A673 (cell line): ENCODE results near the gene MGAT5B. TPM values are rescaled to one million over a fixed set of nuclear protein-coding genes. Genes with fewer than 3 reads are reported as not detected.

ENCODE experiments used
- BruUV-seq: library from RNA; stranded (reverse); fragments of 400-500 nt; replicated peaks from 2 replicates; lab custom pipeline; 2021; lab: Mats Ljungman, UMichigan
- CTCF ChIA-PET: fragments of 300-600 bp; sonication (Branson Sonifier 250); formaldehyde crosslinking; loops from one replicate; lab custom pipeline; 2022; ENCODE audit warnings: antibody characterized with exemption; lab: Charles Lee
- POLR2A ChIA-PET: fragments of 300-600 bp; sonication (Branson Sonifier 250); formaldehyde crosslinking; loops from one replicate; lab custom pipeline; 2022; ENCODE audit warnings: antibody characterized with exemption; ENCODE audit not compliant: low non-redundant PET; lab: Charles Lee
- DNase-seq: peaks from one replicate; pipeline ENCODE4 v3.0.0-alpha.2; 2015; ENCODE audit warnings: low spot score
- H3K27ac ChIP-seq: fragments of 200-600 bp; sonication (generic); 2 replicates; pipeline ENCODE4 v1.5.1; 2016; ENCODE audit warnings: mixed run types, low read depth, mild to moderate bottlenecking, mixed read lengths, antibody characterized with exemption, low read length; ENCODE audit not compliant: poor library complexity, severe bottlenecking
- H3K27me3 ChIP-seq: fragments of 200-600 bp; sonication (generic); replicated peaks from 2 replicates; pipeline ENCODE4 v1.6.1; 2017; ENCODE audit warnings: mixed run types, low read depth, mild to moderate bottlenecking, mixed read lengths, antibody characterized with exemption, low read length; ENCODE audit not compliant: insufficient read depth, poor library complexity
- H3K36me3 ChIP-seq: fragments of 200-600 bp; sonication (generic); 2 replicates; pipeline ENCODE4 v1.6.1; 2016; ENCODE audit warnings: mixed run types, mild to moderate bottlenecking, mixed read lengths, antibody characterized with exemption, low read length; ENCODE audit not compliant: insufficient read depth, poor library complexity, severe bottlenecking
- H3K4me1 ChIP-seq: fragments of 200-600 bp; sonication (generic); 2 replicates; pipeline ENCODE4 v1.6.1; 2017; ENCODE audit warnings: mixed run types, mild to moderate bottlenecking, mixed read lengths, antibody characterized with exemption, low read length; ENCODE audit not compliant: insufficient read depth, poor library complexity, severe bottlenecking
- H3K4me3 ChIP-seq: fragments of 200-600 bp; sonication (generic); 2 replicates; pipeline ENCODE4 v1.5.1; 2016; ENCODE audit warnings: low read depth, mixed run types, mild to moderate bottlenecking, mixed read lengths, low read length; ENCODE audit not compliant: poor library complexity, severe bottlenecking
- H3K9me3 ChIP-seq: fragments of 200-600 bp; sonication (generic); 2 replicates; pipeline ENCODE4 v1.6.1; 2016; ENCODE audit warnings: mixed run types, low read depth, mild to moderate bottlenecking, mixed read lengths, antibody characterized with exemption, low read length; ENCODE audit not compliant: poor library complexity, severe bottlenecking
- EZH2 ChIP-seq: fragments of 200-600 bp; sonication (generic); IDR thresholded peaks from 2 replicates; pipeline ENCODE4 v1.6.1; 2017; ENCODE audit warnings: borderline replicate concordance, low read depth, mild to moderate bottlenecking, mixed read lengths, antibody characterized with exemption, low read length; ENCODE audit not compliant: poor library complexity, severe bottlenecking
- intact Hi-C: fragments of 100-400 bp; cut with micrococcal nuclease; formaldehyde crosslinking; loops from one replicate; pipeline ENCODE4 v1.10.0; 2022; ENCODE audit not compliant: unreplicated experiment
- total RNA-seq: library from RNA; stranded (reverse); gene quantifications from 2 replicates; pipeline ENCODE4 v1.2.3, GENCODE V29; 2021
- TF ChIP-seq, protein P1 (sequence below): fragments of 300-800, 200-600 bp; sonication (generic); conservative IDR thresholded peaks from 2 replicates; pipeline ENCODE4 v1.5.1; 2017; ENCODE audit warnings: low read depth, mild to moderate bottlenecking, antibody characterized with exemption, low read length, moderate library complexity, mixed read lengths

MGAT5B gene
- total RNA-seq, 1 experiment from 2014 or later = 1.1 TPM

DNA sequence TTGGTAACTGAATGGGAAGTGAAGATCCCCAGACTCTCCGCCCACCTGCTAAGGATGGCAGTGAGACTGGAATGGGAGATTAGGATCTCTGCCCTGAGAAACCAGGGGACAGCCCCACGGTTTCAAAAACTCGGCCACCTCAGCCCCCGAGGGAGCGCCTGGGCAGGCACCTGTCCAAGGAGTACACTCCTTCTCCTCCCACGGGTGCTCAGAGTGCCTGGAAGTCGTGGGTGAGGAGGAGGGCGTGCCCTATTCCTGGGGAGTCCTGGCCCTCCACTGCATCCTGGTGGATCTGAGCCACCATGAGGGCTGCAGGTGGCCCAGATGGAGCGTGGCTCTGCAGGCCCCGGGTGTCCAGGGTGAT is 78.5 kb downstream of the MGAT5B start:
- TF ChIP-seq EZH2 = no peak
- TF ChIP-seq, protein P1, sequence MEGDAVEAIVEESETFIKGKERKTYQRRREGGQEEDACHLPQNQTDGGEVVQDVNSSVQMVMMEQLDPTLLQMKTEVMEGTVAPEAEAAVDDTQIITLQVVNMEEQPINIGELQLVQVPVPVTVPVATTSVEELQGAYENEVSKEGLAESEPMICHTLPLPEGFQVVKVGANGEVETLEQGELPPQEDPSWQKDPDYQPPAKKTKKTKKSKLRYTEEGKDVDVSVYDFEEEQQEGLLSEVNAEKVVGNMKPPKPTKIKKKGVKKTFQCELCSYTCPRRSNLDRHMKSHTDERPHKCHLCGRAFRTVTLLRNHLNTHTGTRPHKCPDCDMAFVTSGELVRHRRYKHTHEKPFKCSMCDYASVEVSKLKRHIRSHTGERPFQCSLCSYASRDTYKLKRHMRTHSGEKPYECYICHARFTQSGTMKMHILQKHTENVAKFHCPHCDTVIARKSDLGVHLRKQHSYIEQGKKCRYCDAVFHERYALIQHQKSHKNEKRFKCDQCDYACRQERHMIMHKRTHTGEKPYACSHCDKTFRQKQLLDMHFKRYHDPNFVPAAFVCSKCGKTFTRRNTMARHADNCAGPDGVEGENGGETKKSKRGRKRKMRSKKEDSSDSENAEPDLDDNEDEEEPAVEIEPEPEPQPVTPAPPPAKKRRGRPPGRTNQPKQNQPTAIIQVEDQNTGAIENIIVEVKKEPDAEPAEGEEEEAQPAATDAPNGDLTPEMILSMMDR = no peak
- ChIA-PET POLR2A (no interaction called here), CTCF (no interaction called here)
- H3K4me1 ChIP-seq = no peaks in the 10 kb centered on the region
- H3K4me3 ChIP-seq = no peak overlapping the region
- no peaks in the 10 kb centered on the region for H3K27me3 ChIP-seq
- H3K36me3 ChIP-seq = no peaks in the 10 kb centered on the region
- no peak for DNase-seq
- intact Hi-C loops = no loop called here
- no peak overlapping the region for H3K27ac ChIP-seq
- no TSS peak for BruUV-seq
- no peaks in the 10 kb centered on the region for H3K9me3 ChIP-seq

DNA sequence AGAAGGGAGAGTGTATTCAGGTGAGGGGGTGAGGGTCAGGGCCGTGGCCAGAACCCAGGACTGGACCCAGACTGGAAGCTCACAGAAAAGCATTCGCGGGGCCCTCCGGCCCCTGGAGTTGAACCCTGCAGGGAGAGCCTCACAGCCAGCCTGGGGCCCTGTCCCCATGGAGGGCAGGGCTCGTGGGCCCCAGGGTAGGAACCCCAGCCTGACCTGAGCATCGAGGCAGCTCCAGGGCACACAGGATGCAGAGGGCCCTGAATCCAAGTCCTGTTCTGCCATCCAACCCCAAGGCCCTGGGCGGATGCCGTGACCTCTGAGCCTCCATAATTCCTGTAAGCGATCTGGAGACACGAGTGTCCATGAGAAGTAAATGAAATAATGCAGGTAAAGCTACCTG is 79.1 kb downstream of the MGAT5B start:
- no peak for DNase-seq
- no peak overlapping the region for H3K4me3 ChIP-seq
- ChIA-PET CTCF (no interaction called here), POLR2A (no interaction called here)
- intact Hi-C loops = no loop called here
- H3K27ac ChIP-seq = no peak overlapping the region
- no peaks in the 10 kb centered on the region for H3K36me3 ChIP-seq
- no peaks in the 10 kb centered on the region for H3K4me1 ChIP-seq
- BruUV-seq = no TSS peak
- no peaks in the 10 kb centered on the region for H3K27me3 ChIP-seq
- TF ChIP-seq, protein P1 = no peak
- TF ChIP-seq EZH2 = no peak
- no peaks in the 10 kb centered on the region for H3K9me3 ChIP-seq

DNA sequence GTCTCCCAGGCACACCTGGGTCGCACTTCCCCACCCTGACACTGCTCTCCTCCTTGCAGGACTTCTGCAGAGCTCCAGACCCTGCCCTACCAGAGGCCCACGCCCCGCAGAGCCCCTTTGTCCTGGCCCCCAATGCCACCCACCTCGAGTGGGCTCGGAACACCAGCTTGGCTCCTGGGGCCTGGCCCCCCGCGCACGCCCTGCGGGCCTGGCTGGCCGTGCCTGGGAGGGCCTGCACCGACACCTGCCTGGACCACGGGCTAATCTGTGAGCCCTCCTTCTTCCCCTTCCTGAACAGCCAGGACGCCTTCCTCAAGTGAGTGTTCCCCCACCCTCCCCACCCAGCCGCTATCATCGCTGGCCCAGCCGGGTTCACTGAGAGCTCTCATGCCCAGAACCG is 79.6 kb downstream of the MGAT5B start:
- no peak overlapping the region for H3K4me3 ChIP-seq
- no TSS peak for BruUV-seq
- no peaks in the 10 kb centered on the region for H3K27me3 ChIP-seq
- no peaks in the 10 kb centered on the region for H3K4me1 ChIP-seq
- H3K36me3 ChIP-seq = no peaks in the 10 kb centered on the region
- TF ChIP-seq, protein P1 = no peak
- TF ChIP-seq EZH2 = no peak
- ChIA-PET POLR2A (no interaction called here), CTCF (no interaction called here)
- H3K9me3 ChIP-seq = no peaks in the 10 kb centered on the region
- no peak for DNase-seq
- no peak overlapping the region for H3K27ac ChIP-seq
- intact Hi-C loops = no loop called here
